ENCODE results near the gene ARHGEF19. TPM values are rescaled to one million over a fixed set of nuclear protein-coding genes. Genes with fewer than 3 reads are reported as not detected.

ARHGEF19 gene
- total RNA-seq, 1 experiment from 2014 or later, result 21.6 TPM

- in situ Hi-C loops (cut with HindIII; ENCODE audit: low pct_unique_long_range_greater_than_20kb, low sequenced_read_pairs), result no loop called here
- ATAC-seq, result no peak
- DNase-seq (ENCODE audit: low read depth, low spot score), result no peak
- Histone ChIP-seq H3K36me3 (ENCODE audit: control insufficient read depth, insufficient read depth, low read length) (no peaks in the 10 kb centered on the region), H3K9me3 (ENCODE audit: control insufficient read depth, insufficient read depth, low read depth, low read length) (no peaks in the 10 kb centered on the region), H3K27ac (ENCODE audit: low read length) (no peak overlapping the region), H3K4me1 (ENCODE audit: control insufficient read depth, insufficient read depth, low read length) (peaks cover 13% of the 10 kb centered on the region), H3K4me3 (ENCODE audit: low read depth in 2 of 2, low read length in 2 of 2) (no peak overlapping the region), H3K27me3 (ENCODE audit: control insufficient read depth, insufficient read depth, low read length) (no peaks in the 10 kb centered on the region)
- no TSS peak for BruUV-seq (replicated peaks)
- intact Hi-C loops (cut with micrococcal nuclease; ENCODE audit: unreplicated experiment), result no loop called here
- POLR2A ChIA-PET, result no interaction called here
- CTCF ChIA-PET, result interaction anchor here (0.5 kb wide), 1 partner anchor 113 kb away, joined by 8 read pairs; no protein-coding TSS in a partner anchor
- TF ChIP-seq SIN3A (IDR thresholded peaks at IDR 0.05; ENCODE audit: borderline replicate concordance, insufficient read depth, low read depth, low read length) (no peak), CTCF (IDR thresholded peaks at IDR 0.05) (no peak), POLR2AphosphoS5 (IDR thresholded peaks at IDR 0.05; ENCODE audit: low read depth, low read length) (no peak), TCF7L2 (IDR thresholded peaks at IDR 0.05; ENCODE audit: low read depth, low read length) (no peak), REST (IDR thresholded peaks at IDR 0.05; ENCODE audit: insufficient read depth in 1 of 2, low read depth in 2 of 2, low read length in 1 of 2) (no peak)
These were observed 21.0 kb upstream of the ARHGEF19 start for GRCh38 chr1:16233431-16233830.

- ChIA-PET CTCF (no interaction called here), POLR2A (no interaction called here)
- Histone ChIP-seq H3K9me3 (ENCODE audit: control insufficient read depth, insufficient read depth, low read depth, low read length) (no peaks in the 10 kb centered on the region), H3K27me3 (ENCODE audit: control insufficient read depth, insufficient read depth, low read length) (no peaks in the 10 kb centered on the region), H3K4me1 (ENCODE audit: control insufficient read depth, insufficient read depth, low read length) (peaks cover 7% of the 10 kb centered on the region), H3K27ac (ENCODE audit: low read length) (no peak overlapping the region), H3K36me3 (ENCODE audit: control insufficient read depth, insufficient read depth, low read length) (no peaks in the 10 kb centered on the region), H3K4me3 (ENCODE audit: low read depth in 2 of 2, low read length in 2 of 2) (no peak overlapping the region)
- in situ Hi-C loops (cut with HindIII; ENCODE audit: low pct_unique_long_range_greater_than_20kb, low sequenced_read_pairs) (no loop called here), intact Hi-C loops (cut with micrococcal nuclease; ENCODE audit: unreplicated experiment) (no loop called here)
- no TSS peak for BruUV-seq (replicated peaks)
- TF ChIP-seq REST (IDR thresholded peaks at IDR 0.05; ENCODE audit: insufficient read depth in 1 of 2, low read depth in 2 of 2, low read length in 1 of 2), result no peak
- TF ChIP-seq CTCF (IDR thresholded peaks at IDR 0.05), result no peak
- no peak for TF ChIP-seq POLR2AphosphoS5 (IDR thresholded peaks at IDR 0.05; ENCODE audit: low read depth, low read length)
- no peak for TF ChIP-seq TCF7L2 (IDR thresholded peaks at IDR 0.05; ENCODE audit: low read depth, low read length)
- no peak for TF ChIP-seq SIN3A (IDR thresholded peaks at IDR 0.05; ENCODE audit: borderline replicate concordance, insufficient read depth, low read depth, low read length)
- ATAC-seq, result no peak
- DNase-seq (ENCODE audit: low read depth, low spot score), result no peak
These were observed 19.9 kb upstream of the ARHGEF19 start for GRCh38 chr1:16232316-16232710.

All from Panc1 (cell line).